Stomach (tissue), 4 donors: ENCODE measurements around the gene CHCHD1.

ENCODE experiments used
- CTCF ChIP-seq, 7 experiments: fragments of 450-650 bp in 4 of 7; fragments of 200-600 bp in 3 of 7; sonication (generic) in 3 of 7; IDR thresholded peaks; one replicate each; pipeline ENCODE4 v1.5.1; 2016 to 2019; ENCODE audit warnings: antibody characterized with exemption in 7 of 7, control low read depth in 2 of 7, mild to moderate bottlenecking in 1 of 7
- POLR2A ChIP-seq, 4 donors: fragments of 450-650 bp; IDR thresholded peaks; one replicate each; pipeline ENCODE4 v1.6.1; 2016; ENCODE audit warnings: antibody characterized with exemption in 4 of 4, control low read depth in 2 of 4, mild to moderate bottlenecking in 1 of 4, moderate library complexity in 1 of 4
- POLR2AphosphoS5 ChIP-seq, 3 donors: sonication (generic); formaldehyde crosslinking; IDR thresholded peaks; one replicate each; pipeline ENCODE4 v1.6.1; 2016; ENCODE audit warnings: antibody characterized with exemption in 3 of 3

GRCh38 chr10:73791871-73792400 is 10.1 kb downstream of the CHCHD1 start:
- TF ChIP-seq CTCF (IDR thresholded peaks at IDR 0.05) (no peak), POLR2AphosphoS5 (IDR thresholded peaks at IDR 0.05) (no peak), POLR2A (IDR thresholded peaks at IDR 0.05) (no peak)
